Ishikawa (cell line): ENCODE measurements around the gene ACSM5.

Source experiments
- CEBPB ChIP-seq: IDR thresholded peaks from 2 replicates; pipeline ENCODE4 v1.6.1; 2012
- CREB1 ChIP-seq: IDR thresholded peaks from 2 replicates; pipeline ENCODE4 v1.6.1; 2012; ENCODE audit warnings: low read depth
- EGR1 ChIP-seq: IDR thresholded peaks from 2 replicates; pipeline ENCODE4 v1.6.1; 2012
- EP300 ChIP-seq: IDR thresholded peaks from 2 replicates; pipeline ENCODE4 v1.6.1; 2012; ENCODE audit warnings: borderline replicate concordance
- FOXM1 ChIP-seq: IDR thresholded peaks from 2 replicates; pipeline ENCODE4 v1.6.1; 2012; ENCODE audit warnings: low read depth, borderline replicate concordance
- NFIC ChIP-seq: IDR thresholded peaks from 2 replicates; pipeline ENCODE4 v1.6.1; 2012
- RAD21 ChIP-seq: IDR thresholded peaks from 2 replicates; pipeline ENCODE4 v1.6.1; 2012; ENCODE audit warnings: low read depth
- TAF1 ChIP-seq: IDR thresholded peaks from 2 replicates; pipeline ENCODE4 v1.6.1; 2012; ENCODE audit warnings: low read depth, mild to moderate bottlenecking
- TCF12 ChIP-seq: IDR thresholded peaks from 2 replicates; pipeline ENCODE4 v1.6.1; 2012; ENCODE audit warnings: low read depth
- TEAD4 ChIP-seq: IDR thresholded peaks from 2 replicates; pipeline ENCODE4 v1.6.1; 2012
- YY1 ChIP-seq: IDR thresholded peaks from 2 replicates; pipeline ENCODE4 v1.6.1; 2012; ENCODE audit warnings: low read depth
- ZBTB7A ChIP-seq: IDR thresholded peaks from 2 replicates; pipeline ENCODE4 v1.6.1; 2012; ENCODE audit warnings: low read depth
- TF ChIP-seq, protein P1 (sequence below): IDR thresholded peaks from 2 replicates; pipeline ENCODE4 v1.6.1; 2012
- TF ChIP-seq, protein P2 (sequence below): IDR thresholded peaks from 2 replicates; pipeline ENCODE4 v1.6.1; 2012
- TF ChIP-seq, protein P3 (sequence below): IDR thresholded peaks from 2 replicates; pipeline ENCODE4 v1.6.1; 2012; ENCODE audit warnings: low read depth, mild to moderate bottlenecking

ACSM5 gene

DNA sequence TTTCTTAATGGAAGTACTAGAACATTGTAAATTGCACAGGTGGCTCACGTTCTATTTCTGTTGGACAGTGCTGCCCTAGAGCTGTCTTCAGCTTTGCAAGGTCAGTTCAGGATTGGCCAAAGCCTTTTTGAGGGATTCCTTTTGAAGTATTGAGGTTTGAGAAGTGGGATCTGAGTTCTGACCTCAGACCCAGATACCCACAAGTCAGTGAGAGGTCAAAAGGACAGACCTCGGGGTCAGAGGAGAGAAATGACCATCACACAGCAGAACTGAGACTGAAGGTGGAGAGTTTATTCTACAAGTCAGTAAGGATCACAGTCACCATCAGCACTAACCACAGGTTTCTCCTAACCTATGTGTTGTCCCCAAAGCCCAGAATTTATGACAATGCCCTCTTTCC is 1.7 kb downstream of the ACSM5 start:
- TF ChIP-seq RAD21 (no peak), FOXM1 (no peak), EGR1 (no peak), EP300 (no peak), NFIC (no peak), CREB1 (no peak), CEBPB (no peak), ZBTB7A (no peak), YY1 (no peak)
- TF ChIP-seq, protein P1, sequence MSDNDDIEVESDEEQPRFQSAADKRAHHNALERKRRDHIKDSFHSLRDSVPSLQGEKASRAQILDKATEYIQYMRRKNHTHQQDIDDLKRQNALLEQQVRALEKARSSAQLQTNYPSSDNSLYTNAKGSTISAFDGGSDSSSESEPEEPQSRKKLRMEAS, result no peak
- TF ChIP-seq, protein P2, sequence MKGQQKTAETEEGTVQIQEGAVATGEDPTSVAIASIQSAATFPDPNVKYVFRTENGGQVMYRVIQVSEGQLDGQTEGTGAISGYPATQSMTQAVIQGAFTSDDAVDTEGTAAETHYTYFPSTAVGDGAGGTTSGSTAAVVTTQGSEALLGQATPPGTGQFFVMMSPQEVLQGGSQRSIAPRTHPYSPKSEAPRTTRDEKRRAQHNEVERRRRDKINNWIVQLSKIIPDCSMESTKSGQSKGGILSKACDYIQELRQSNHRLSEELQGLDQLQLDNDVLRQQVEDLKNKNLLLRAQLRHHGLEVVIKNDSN, result no peak
- TF ChIP-seq, protein P3, sequence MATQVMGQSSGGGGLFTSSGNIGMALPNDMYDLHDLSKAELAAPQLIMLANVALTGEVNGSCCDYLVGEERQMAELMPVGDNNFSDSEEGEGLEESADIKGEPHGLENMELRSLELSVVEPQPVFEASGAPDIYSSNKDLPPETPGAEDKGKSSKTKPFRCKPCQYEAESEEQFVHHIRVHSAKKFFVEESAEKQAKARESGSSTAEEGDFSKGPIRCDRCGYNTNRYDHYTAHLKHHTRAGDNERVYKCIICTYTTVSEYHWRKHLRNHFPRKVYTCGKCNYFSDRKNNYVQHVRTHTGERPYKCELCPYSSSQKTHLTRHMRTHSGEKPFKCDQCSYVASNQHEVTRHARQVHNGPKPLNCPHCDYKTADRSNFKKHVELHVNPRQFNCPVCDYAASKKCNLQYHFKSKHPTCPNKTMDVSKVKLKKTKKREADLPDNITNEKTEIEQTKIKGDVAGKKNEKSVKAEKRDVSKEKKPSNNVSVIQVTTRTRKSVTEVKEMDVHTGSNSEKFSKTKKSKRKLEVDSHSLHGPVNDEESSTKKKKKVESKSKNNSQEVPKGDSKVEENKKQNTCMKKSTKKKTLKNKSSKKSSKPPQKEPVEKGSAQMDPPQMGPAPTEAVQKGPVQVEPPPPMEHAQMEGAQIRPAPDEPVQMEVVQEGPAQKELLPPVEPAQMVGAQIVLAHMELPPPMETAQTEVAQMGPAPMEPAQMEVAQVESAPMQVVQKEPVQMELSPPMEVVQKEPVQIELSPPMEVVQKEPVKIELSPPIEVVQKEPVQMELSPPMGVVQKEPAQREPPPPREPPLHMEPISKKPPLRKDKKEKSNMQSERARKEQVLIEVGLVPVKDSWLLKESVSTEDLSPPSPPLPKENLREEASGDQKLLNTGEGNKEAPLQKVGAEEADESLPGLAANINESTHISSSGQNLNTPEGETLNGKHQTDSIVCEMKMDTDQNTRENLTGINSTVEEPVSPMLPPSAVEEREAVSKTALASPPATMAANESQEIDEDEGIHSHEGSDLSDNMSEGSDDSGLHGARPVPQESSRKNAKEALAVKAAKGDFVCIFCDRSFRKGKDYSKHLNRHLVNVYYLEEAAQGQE, result no peak

DNA sequence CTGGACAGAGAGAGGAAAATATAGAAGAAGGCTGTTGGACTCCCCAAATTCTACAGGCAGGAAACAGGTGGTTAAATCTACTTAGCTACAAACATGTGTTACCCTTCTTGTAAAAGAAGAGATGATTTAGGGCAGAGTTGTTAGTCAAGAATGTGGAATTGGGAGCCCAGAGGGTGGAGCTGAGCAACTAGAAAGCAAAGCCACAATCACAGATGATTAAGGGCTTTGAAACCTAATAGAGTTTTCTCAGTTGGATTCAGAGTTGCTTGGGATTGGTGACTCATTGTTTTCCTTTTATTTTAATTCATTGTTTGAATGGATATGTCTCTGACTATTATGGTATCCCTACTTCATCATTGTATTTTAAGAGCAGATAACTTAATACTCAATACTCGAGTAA is 6.2 kb downstream of the ACSM5 start:
- TF ChIP-seq RAD21, result no peak
- no peak for TF ChIP-seq TEAD4
- TF ChIP-seq, protein P1, result no peak
- TF ChIP-seq CREB1, result no peak
- TF ChIP-seq FOXM1, result no peak
- no peak for TF ChIP-seq TCF12
- no peak for TF ChIP-seq CEBPB
- TF ChIP-seq ZBTB7A, result no peak
- TF ChIP-seq EGR1, result no peak
- TF ChIP-seq, protein P2, result no peak
- no peak for TF ChIP-seq YY1
- TF ChIP-seq EP300, result no peak

DNA sequence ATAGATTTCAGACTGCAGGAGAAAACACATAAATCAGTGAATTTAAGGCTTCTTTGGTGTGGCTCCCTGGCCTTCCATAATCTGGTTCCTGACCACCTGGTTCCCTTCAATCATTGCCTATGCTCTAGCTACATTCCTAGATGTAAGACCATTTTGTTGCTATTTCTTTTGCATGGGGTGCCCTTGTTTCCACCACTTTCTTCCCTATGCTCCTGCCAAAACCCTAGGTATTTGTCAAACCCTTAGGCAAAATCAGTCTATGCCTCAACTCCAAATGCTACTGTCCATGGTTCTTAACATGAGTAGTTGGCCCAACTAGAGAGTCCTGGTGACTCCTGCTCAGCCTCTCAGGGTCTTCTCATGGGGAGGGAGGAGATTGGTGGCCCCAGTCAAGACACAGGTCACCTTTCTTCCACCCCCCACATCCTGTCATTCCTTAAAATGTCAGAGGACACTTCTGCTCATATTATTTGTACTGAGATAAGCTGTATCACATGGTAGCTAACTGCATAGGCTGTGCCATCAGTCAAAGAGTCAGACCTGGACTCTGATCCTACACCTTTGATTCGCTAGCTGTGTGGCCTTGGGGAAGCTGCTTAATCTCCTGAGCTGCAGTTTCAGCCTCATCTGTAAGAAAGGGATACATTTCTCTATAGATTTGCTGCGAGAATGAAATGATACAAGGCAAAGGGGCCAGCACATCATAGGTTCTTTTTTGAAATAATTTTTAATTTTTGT is 15.0 kb downstream of the ACSM5 start:
- TF ChIP-seq, protein P1, result no peak
- TF ChIP-seq TCF12 (no peak), RAD21 (no peak)
- TF ChIP-seq, protein P3, result peak; percentile 63

DNA sequence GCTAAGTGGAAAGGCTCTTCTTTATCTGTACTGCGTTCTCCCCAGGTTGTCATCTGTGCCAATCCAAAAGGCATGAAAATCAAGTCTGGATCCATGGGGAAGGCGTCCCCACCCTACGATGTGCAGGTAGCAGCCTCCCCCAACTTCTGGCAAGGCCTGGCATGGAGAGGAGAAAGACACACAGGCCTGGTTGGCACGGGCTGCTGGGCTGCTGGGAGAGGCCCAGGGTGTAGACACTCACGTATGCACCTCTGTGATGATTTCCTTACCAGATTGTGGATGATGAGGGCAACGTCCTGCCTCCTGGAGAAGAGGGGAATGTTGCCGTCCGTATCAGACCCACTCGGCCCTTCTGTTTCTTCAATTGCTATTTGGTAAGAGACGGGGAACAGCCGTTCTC is 21.6 kb downstream of the ACSM5 start:
- no peak for TF ChIP-seq EGR1
- no peak for TF ChIP-seq TCF12
- TF ChIP-seq CREB1, result no peak
- TF ChIP-seq TEAD4, result no peak
- TF ChIP-seq, protein P3, result no peak
- no peak for TF ChIP-seq YY1
- no peak for TF ChIP-seq RAD21
- TF ChIP-seq ZBTB7A, result no peak
- no peak for TF ChIP-seq FOXM1
- TF ChIP-seq EP300, result no peak
- TF ChIP-seq, protein P1, result no peak
- TF ChIP-seq TAF1, result no peak
- TF ChIP-seq NFIC, result no peak
- no peak for TF ChIP-seq CEBPB
- TF ChIP-seq, protein P2, result no peak
